ENCODE data around the gene NUMB.

NUMB gene

DNA sequence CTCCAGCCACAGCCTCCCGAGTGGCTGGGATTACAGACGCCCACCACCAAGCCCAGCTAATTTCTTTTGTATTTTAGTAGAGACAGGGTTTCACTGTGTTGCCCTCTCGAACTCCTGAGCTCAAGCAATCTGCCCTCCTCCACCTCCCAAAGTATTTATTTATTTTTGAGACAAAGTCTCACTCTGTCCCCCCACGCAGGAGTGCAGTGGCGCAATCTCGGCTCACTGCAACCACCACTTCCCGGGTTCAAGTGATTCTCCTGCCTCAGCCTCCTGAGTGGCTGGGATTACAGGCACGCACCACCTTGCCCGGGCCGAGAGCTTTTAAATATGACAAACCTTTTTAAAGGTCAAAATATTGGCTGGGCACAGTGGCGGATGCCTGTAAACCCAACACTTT, 14.6 kb downstream of the NUMB start:
- TF ChIP-seq, protein P1, sequence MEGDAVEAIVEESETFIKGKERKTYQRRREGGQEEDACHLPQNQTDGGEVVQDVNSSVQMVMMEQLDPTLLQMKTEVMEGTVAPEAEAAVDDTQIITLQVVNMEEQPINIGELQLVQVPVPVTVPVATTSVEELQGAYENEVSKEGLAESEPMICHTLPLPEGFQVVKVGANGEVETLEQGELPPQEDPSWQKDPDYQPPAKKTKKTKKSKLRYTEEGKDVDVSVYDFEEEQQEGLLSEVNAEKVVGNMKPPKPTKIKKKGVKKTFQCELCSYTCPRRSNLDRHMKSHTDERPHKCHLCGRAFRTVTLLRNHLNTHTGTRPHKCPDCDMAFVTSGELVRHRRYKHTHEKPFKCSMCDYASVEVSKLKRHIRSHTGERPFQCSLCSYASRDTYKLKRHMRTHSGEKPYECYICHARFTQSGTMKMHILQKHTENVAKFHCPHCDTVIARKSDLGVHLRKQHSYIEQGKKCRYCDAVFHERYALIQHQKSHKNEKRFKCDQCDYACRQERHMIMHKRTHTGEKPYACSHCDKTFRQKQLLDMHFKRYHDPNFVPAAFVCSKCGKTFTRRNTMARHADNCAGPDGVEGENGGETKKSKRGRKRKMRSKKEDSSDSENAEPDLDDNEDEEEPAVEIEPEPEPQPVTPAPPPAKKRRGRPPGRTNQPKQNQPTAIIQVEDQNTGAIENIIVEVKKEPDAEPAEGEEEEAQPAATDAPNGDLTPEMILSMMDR (IDR thresholded peaks at IDR 0.05; ENCODE audit: low read depth, low read length, missing control alignments): no peak
- no peak overlapping the region for H3K4me3 ChIP-seq (ENCODE audit: low read depth, low read length)
- no peak for DNase-seq (ENCODE audit: low read depth)

DNA sequence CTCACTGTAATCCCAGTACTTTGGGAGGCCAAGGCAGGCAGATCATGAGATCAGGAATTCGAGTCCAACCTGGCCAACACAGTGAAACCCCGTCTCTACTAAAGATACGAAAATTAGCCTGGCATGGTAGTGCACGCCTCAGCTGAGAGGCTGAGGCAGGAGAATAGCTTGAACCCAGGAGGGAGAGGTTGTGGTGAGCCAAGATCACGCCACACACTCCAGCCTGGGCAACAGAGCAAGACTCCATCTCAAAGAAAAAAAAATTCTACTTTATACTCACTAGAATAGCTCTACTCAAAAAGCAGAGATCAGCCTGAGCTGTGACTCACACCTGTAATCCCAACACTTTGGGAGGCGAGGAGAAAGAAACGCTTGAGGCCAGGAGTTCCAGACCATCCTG, 17.1 kb downstream of the NUMB start:
- no peak for DNase-seq (ENCODE audit: low read depth)
- no peak overlapping the region for H3K4me3 ChIP-seq (ENCODE audit: low read depth, low read length)
- TF ChIP-seq, protein P1 (IDR thresholded peaks at IDR 0.05; ENCODE audit: low read depth, low read length, missing control alignments): no peak

DNA sequence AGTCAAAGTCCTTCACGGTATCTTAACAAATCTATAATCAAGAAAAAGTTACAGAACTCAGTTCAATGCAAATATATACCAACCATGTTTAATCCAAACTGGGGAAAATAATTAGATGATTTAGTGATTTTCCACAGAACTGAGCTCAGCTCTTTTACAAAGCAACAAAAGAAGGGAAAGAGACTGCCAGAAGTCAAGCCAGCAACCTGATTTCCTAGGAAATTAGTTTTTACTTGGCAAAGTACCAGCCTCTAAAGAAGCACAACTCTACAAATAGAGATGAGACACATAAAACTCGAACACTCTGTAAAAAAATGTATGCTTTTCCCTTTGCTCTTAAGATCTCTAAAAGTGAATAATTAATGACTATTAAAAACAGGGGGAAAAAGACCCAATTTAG, 19.4 kb downstream of the NUMB start:
- no peak for DNase-seq (ENCODE audit: low read depth)
- TF ChIP-seq, protein P1 (IDR thresholded peaks at IDR 0.05; ENCODE audit: low read depth, low read length, missing control alignments): no peak

DNA sequence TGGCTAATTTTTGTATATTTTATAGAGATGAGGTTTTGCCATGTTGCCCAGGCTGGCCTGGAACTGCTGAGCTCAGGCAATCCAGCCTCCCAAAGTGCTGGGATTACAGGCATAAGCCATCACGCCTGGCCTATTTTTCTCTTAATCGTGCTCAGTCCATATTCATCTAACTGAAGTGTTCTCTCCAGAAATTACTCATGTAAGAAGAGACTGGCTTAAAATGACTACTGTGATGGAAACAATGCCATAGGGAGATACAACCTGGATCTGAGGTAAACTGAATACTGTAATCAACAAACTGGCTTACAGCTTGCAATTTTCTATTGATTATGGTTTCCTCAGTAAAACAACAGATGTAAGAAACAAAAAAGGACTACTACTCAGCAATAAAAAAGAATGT, 21.1 kb downstream of the NUMB start:
- no peak for DNase-seq (ENCODE audit: low read depth)
- TF ChIP-seq, protein P1 (IDR thresholded peaks at IDR 0.05; ENCODE audit: low read depth, low read length, missing control alignments): no peak
- no peak overlapping the region for H3K4me3 ChIP-seq (ENCODE audit: low read depth, low read length)

More for the DNA sequence above, 19.4 kb downstream of the NUMB start:
- no peak overlapping the region for H3K4me3 ChIP-seq (ENCODE audit: low read depth, low read length)

DNA sequence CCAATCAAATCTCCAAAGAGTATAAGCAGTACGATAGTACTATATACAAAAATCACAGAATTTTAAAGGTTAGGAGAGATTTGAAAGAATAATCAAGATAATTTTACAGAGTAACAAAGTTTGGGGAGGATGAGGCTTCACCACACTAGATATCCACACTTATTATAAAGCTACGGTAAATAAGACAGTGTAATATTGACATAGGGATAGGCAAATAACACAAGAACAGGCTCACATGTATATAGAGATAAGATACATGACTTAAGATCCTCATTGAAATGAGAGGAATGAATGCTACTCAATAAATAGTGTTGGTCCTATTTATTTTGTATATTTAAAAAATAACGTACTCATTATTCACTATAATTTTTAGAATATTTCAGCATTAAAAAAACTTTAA, 26.2 kb downstream of the NUMB start:
- DNase-seq (ENCODE audit: low read depth): no peak
- no peak overlapping the region for H3K4me3 ChIP-seq (ENCODE audit: low read depth, low read length)
- TF ChIP-seq, protein P1 (IDR thresholded peaks at IDR 0.05; ENCODE audit: low read depth, low read length, missing control alignments): no peak

DNA sequence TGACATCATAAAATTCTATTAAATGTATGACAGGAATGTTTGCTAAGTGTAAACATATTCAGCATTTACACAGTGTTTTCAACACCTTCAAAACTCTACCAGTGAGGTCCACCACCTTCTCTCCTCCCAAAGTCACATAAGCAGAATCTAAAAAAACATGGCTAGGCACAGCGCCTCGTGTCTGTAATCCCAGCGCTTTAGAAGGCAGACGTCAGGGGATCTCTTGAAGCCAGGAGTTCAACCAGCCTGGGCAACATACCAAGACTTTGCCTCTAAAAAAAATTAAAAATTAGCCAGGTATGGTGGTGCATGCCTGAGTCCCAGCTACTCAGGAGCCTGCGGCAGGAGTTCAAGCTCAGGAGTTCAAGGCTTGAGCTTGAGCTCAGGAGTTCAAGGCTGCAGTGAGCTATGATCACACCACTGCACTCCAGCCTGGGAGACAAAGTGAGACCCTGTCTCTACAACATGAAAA, 30.0 kb downstream of the NUMB start:
- DNase-seq (ENCODE audit: low read depth): no peak
- H3K4me3 ChIP-seq (ENCODE audit: low read depth, low read length): no peak overlapping the region
- TF ChIP-seq, protein P1 (IDR thresholded peaks at IDR 0.05; ENCODE audit: low read depth, low read length, missing control alignments): no peak

DNA sequence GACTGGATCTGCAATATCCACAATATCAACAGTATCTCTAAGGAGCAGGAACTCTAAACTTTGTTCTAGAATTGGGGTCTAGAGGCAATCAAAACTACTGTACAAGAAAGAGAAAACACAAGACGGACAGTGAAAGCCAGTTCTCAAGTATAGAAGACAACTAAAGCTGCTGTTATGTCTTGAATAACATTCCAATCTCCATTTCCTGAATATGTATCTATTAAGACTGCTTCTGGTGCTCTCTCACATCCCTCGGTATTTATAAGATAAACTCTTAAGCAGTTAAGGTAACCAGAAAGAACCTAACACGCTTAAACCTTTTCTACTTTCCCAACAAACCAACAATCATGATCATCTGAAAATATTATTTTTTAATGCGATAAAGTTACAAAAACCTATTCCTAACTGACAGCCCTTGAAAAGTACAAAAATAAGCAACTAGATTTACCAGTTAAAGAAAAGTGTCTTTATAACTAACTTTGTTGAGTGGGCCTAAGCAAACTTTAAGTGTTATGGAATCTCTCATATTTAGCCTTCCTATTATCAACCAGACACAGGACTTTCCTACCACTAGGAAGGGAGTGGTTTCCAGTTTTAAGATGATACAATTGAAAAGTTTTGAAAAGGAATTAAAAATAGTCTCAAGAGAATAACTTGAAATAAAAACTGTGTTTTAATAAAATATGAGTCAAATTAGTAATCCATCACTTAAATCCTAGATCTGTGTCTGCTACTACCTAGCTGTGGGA, 30.7 kb downstream of the NUMB start:
- H3K4me3 ChIP-seq (ENCODE audit: low read depth, low read length): no peak overlapping the region
- TF ChIP-seq, protein P1 (IDR thresholded peaks at IDR 0.05; ENCODE audit: low read depth, low read length, missing control alignments): no peak
- DNase-seq (ENCODE audit: low read depth): no peak
